AG09319 (cell line): Measurements from ENCODE around the gene ZC3H13.

Experiments
- DNase-seq: peaks from one replicate; pipeline ENCODE4 v3.0.0-alpha.2; 2010; ENCODE audit warnings: low read depth; ENCODE audit errors: extremely low read depth
- TF ChIP-seq, protein P1 (sequence below): IDR thresholded peaks from 2 replicates; pipeline ENCODE4 v1.5.1; 2011; ENCODE audit warnings: low read depth, mild to moderate bottlenecking, inconsistent platforms, low read length, moderate library complexity

ZC3H13 gene

DNA sequence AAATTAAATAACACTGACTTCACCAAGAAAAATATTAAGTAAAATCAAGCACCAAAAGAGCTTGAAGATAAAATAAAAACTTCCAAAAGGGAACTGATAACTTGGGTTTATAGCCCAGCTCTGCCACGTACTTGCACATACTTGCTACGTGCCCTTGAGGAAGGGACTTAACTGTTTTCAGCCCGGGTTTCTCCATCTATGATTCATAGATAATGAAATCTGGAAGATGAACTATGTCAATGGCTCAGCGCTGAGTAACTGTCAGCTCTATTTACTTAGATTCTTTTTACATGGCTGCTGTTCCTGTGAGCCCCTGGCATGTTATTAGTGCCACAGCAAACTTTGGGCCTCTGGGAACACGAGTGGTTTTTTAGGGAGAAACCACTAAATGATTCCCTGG lies 9.6 kb upstream of the ZC3H13 start:
- DNase-seq: no peak
- TF ChIP-seq, protein P1, sequence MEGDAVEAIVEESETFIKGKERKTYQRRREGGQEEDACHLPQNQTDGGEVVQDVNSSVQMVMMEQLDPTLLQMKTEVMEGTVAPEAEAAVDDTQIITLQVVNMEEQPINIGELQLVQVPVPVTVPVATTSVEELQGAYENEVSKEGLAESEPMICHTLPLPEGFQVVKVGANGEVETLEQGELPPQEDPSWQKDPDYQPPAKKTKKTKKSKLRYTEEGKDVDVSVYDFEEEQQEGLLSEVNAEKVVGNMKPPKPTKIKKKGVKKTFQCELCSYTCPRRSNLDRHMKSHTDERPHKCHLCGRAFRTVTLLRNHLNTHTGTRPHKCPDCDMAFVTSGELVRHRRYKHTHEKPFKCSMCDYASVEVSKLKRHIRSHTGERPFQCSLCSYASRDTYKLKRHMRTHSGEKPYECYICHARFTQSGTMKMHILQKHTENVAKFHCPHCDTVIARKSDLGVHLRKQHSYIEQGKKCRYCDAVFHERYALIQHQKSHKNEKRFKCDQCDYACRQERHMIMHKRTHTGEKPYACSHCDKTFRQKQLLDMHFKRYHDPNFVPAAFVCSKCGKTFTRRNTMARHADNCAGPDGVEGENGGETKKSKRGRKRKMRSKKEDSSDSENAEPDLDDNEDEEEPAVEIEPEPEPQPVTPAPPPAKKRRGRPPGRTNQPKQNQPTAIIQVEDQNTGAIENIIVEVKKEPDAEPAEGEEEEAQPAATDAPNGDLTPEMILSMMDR: no peak

DNA sequence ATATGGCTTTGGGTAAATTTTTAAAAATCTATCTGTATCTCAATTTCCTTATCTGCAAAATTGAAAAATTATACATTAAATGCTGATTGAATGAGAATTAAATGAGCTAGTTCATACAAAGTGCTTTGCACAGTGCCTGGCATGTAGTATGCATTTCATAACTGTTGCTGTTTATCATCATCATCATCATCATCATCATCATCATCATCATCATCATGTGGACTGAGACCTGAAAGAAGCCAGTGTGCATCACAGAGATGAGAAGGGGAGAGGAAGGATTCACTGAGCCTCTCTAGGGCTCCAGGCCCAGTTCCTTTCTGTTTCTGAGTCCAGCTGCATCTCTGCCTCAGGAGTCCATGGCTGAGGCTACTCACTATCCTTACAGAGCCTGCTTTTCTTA lies 6.9 kb upstream of the ZC3H13 start:
- TF ChIP-seq, protein P1: no peak
- no peak for DNase-seq

DNA sequence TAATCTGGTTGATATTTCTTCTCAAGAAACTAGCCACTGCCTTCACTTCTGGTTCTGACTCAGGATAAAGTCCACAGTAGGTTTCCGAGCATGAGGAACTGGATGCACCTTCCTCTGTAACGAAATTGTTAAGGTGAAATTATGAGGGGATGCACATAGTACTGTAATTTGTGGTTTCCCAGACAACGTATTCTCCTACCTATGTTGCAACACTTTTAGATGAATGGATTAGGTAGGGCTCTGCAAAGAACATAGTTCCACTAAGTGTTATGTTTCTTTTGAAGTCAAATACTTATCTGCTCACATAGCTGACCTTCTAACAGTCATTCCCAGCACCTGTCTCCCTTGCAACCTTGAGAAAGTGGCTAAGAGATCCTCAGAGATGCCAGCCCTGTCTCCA lies 5.7 kb upstream of the ZC3H13 start:
- TF ChIP-seq, protein P1: no peak
- DNase-seq: no peak

DNA sequence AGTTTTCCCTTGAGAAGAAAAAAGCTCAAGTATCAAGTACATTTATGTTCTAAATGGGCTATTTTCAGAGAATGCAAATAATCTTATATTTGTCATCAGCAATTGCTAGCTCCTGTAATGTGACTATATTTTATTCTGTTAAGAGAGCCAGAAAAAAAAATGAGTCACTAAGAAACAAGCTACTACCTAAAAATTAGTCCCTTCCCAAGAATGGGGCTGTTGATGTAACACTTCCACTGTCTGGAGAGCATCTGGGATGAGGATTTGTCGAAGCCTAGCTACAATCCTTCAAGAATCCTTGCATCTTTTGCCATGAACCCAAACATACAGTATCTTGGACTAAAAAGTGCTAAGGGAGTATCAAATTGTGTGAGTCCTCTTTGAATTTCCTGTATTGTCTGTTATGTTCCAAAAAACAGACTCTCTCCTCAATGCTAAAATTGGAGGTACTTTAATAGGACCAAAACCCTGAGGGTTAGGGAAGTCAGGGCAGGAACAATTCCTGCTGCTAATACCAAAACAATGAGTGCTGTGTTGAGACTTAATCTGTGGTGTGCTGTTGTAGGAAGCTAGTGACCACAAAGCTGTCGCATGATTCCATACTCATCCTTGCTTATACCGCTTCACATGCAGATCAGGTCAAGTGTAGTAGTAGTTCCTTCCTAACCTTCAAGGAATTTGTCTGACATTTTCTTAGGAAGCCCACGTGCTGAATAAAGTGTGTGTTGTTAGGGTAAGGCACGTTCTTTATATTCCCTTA lies 4.9 kb upstream of the ZC3H13 start:
- DNase-seq: no peak
- TF ChIP-seq, protein P1: no peak

DNA sequence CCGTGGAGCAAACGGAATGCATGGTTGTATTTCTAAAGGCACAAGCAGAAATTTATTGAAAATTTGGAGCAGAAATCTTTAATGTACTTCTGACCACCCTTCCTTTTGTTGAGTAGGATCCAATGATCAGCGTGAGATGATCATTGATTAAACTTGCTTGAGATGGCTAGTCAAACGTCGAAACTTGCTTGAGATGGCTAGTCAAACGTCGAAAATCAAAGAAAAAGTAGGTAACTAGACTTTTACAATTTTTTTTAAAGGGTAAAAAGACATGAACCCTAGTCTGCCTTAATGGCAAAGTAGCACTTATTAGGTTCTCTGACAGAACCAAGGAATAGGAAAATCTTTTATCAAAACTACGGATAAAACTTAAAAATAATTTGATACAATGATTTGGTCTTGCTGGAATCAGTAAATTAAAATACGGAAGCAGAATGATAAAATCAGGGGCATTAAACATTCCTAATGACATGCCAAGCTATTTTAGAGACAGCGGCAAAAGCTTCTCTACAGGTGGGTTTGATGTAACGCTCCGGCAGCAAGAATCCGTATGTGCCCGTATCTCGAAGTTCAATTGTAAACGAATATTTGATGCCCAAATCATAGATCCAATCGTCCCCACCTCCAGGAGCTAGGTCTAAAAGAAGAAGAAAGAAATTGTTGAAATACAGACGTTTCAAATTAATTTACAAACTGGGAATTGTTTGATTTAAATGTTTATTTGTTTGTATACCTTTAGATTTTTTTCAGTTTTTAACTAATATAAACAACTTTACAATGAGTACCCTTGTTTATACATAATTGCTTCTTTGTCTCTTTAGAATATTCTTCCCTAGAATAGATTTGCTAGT lies 841 bp upstream of the ZC3H13 start:
- TF ChIP-seq, protein P1: no peak
- DNase-seq: no peak

DNA sequence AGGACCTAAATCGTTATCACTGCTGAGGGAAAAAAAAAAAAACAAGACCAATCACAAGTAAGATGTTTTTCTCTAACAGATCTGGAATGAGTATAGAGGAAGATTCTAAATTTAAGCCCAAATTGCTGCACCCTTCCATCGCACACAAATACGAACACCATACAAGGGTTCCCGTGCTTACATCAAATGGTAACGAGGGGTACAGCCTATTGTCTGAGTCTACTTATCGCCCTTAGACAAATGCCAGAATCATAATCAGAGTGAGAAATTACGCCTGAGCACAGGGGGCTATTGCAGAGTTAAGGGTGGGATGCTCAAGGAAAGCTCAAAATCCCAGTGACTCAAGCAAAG lies 603 bp downstream of the ZC3H13 start:
- TF ChIP-seq, protein P1: no peak
- DNase-seq: no peak

DNA sequence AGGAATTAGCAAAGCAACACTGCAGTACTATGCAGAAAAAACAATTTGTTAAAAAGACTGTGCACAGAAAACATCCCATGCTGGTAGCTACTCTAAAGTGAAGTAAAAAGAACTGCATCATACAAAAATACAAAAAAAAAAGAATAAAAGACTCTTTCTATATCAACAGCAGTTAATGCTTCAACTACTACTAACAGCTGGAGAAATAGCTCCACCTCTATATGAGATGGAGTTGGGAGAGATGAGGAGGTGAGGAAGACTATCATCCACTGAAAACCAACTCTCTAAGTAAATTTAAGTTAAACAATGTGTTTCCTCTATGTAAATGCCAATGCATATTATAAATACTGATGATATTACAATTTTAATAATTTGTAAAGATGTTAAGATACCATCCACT lies 1.8 kb downstream of the ZC3H13 start:
- TF ChIP-seq, protein P1: no peak

More for the DNA sequence above, 1.8 kb downstream of the ZC3H13 start:
- no peak for DNase-seq
